ENCODE data around the gene PRKD2.

- TF ChIP-seq CTCF (conservative IDR thresholded peaks at IDR 0.05) (no peak), EZH2 (IDR thresholded peaks at IDR 0.05; ENCODE audit: low read depth) (no peak)
Measured at GRCh38 chr19:46670813-46671212, 46.1 kb downstream of the PRKD2 start.
